ENCODE measurements around the gene SNAPIN.

The SNAPIN gene

DNA sequence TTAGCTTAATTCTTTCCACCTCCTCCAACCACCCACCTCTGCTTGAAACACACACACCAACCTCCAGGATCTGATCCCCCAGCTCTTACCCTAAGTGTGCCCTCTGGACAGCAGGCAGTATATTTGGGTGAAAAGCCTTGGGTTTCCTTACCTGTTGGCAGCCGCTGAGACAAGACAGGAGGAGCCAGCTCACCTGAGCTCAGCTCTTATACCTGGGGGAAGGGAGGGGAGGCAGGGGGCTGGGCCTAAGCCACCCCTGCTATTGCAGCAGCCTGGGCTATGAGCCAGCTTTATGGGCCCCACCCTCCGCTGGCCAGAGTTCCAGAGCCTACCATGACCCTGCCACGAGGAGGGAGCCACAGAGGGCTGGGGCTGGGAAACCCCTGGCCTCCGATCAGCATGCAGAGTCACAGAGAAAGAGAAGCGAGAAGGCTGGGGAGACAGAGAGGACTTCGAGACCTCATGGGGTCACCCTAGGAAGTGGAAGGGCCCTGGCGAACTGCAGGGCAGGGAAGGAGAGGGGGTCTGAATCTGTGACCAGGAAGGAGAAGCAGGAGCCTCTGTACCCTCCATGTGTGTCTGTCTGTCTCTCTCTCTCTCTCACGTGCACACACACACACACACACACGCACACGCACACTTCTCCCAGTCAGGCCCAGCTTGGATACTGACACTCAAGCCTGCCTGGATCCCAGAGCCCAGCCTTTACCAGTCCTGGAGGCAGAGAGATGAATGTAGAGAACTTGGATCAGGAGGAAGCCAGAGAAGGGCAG is 42.2 kb upstream of the SNAPIN start, which contains the start of gene S100A14:
S100A14 (minus strand) TSS at position 182 of the 773 bp plus-strand sequence. CDS start 467 bp downstream, outside the sequence.
- peaks cover 0 to 1% (median 0%) of the 10 kb centered on the region in 5 experiments for H3K9me3 ChIP-seq (ENCODE audit: control extremely low read depth in 1 of 5, control insufficient read depth in 4 of 5, insufficient read depth in 2 of 5, low read depth in 1 of 5, low read length in 4 of 5)
- WGBS (ENCODE audit: insufficient coverage): 100% methylated on average over 7 of the region's 10 CpGs
- peaks cover 0 to 8% (median 2%) of the 10 kb centered on the region in 4 experiments for H3K4me1 ChIP-seq (ENCODE audit: control extremely low read depth in 1 of 4, control insufficient read depth in 4 of 4, insufficient read depth in 4 of 4, low read length in 3 of 4)
- POLR2A ChIA-PET: interaction anchor here (0.6 to 1.3 kb wide), 2 partner anchors 44 to 112 kb away, joined by 3 to 4 read pairs; partner anchors contain the start of gene INTS3
- CTCF ChIA-PET: interaction anchor here (0.6 to 21.2 kb wide), 12 partner anchors 8 to 107 kb away, joined by 3 to 262 read pairs (median 8); partner anchors contain the start of genes CHTOP, S100A1 and S100A13
- H3K27me3 ChIP-seq (replicated peaks in 2 of 5; ENCODE audit: control insufficient read depth in 4 of 5, insufficient read depth in 5 of 5, low read length in 4 of 5): no peaks in the 10 kb centered on the region
- H3K27ac ChIP-seq (ENCODE audit: insufficient read depth in 1 of 2, low read depth in 1 of 2, low read length in 2 of 2, poor library complexity in 1 of 2, severe bottlenecking in 2 of 2): no peak within 1 kb of the TSS
- no peaks in the 10 kb centered on the region for H3K36me3 ChIP-seq (ENCODE audit: control insufficient read depth in 4 of 4, insufficient read depth in 4 of 4, low read length in 3 of 4)
- H3K4me3 ChIP-seq (ENCODE audit: control insufficient read depth in 1 of 7, extremely low read depth in 1 of 7, insufficient read depth in 4 of 7, low read depth in 2 of 7, low read length in 6 of 7): no peak within 1 kb of the TSS
- no peak for DNase-seq

DNA sequence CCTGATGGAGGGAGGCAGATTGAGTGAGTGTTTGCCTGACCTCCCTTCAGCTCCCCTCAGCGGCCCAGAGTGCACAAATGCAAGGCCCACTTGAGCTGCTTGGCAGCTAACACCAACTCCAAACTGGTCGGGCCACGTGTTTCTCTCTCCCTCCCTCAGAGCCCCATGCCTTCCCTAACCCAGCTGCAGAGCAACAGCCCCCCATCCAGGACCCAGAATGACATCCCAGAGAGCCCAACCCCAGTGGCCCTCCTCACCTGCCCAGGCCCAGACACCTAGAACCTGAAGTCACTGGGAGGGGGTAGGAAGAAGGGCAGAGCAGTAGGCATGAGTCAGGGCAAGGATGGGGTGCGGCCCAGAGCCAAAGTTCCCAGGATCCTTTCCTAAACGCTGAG is 41.6 kb upstream of the SNAPIN start:
- H3K4me3 ChIP-seq (ENCODE audit: control insufficient read depth in 1 of 7, extremely low read depth in 1 of 7, insufficient read depth in 4 of 7, low read depth in 2 of 7, low read length in 6 of 7): no peak overlapping the region
- no peak overlapping the region for H3K27ac ChIP-seq (ENCODE audit: insufficient read depth in 1 of 2, low read depth in 1 of 2, low read length in 2 of 2, poor library complexity in 1 of 2, severe bottlenecking in 2 of 2)
- WGBS (ENCODE audit: insufficient coverage): 89% methylated on average over 3 of the region's 5 CpGs
- H3K27me3 ChIP-seq (replicated peaks in 2 of 5; ENCODE audit: control insufficient read depth in 4 of 5, insufficient read depth in 5 of 5, low read length in 4 of 5): no peaks in the 10 kb centered on the region
- peaks cover 0 to 1% (median 0%) of the 10 kb centered on the region in 5 experiments for H3K9me3 ChIP-seq (ENCODE audit: control extremely low read depth in 1 of 5, control insufficient read depth in 4 of 5, insufficient read depth in 2 of 5, low read depth in 1 of 5, low read length in 4 of 5)
- DNase-seq: no peak
- no peaks in the 10 kb centered on the region for H3K36me3 ChIP-seq (ENCODE audit: control insufficient read depth in 4 of 4, insufficient read depth in 4 of 4, low read length in 3 of 4)
- CTCF ChIA-PET: interaction anchor here (1.0 to 21.2 kb wide), 11 partner anchors 9 to 108 kb away, joined by 3 to 262 read pairs (median 22); partner anchors contain the start of genes CHTOP, S100A1 and S100A13
- H3K4me1 ChIP-seq (ENCODE audit: control extremely low read depth in 1 of 4, control insufficient read depth in 4 of 4, insufficient read depth in 4 of 4, low read length in 3 of 4): peaks cover 0 to 4% (median 2%) of the 10 kb centered on the region in 4 experiments
- POLR2A ChIA-PET: no interaction called here

DNA sequence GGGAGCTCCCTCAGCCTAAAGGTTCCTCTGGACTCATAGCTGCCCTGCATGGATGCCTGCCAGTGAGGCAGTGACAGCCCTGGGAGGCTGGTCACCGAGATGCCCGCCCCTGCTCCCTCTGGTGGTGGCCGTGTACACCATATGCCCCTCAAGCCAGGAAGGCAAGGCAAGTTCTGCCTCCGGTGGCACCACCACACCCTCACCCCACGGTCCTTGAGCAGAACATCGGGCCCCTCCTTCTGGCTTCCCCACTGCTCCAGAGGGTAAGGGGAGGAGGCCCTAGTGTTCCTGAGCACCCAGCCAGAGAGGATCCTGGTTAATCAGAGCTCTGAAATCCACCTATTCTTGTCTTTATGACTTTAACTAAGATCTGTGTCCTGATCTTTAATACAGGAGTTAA is 40.8 kb upstream of the SNAPIN start:
- no peaks in the 10 kb centered on the region for H3K27me3 ChIP-seq (replicated peaks in 2 of 5; ENCODE audit: control insufficient read depth in 4 of 5, insufficient read depth in 5 of 5, low read length in 4 of 5)
- DNase-seq: peak in 2 of 3 donors; percentile 61 to 76
- no peak overlapping the region for H3K27ac ChIP-seq (ENCODE audit: insufficient read depth in 1 of 2, low read depth in 1 of 2, low read length in 2 of 2, poor library complexity in 1 of 2, severe bottlenecking in 2 of 2)
- CTCF ChIA-PET: interaction anchor here (1.0 to 21.2 kb wide), 14 partner anchors 10 to 265 kb away, joined by 3 to 262 read pairs (median 6); partner anchors contain the start of genes CHTOP, S100A1 and S100A13
- POLR2A ChIA-PET: interaction anchor here (1.7 kb wide), 1 partner anchor 45 kb away, joined by 6 read pairs; no protein-coding TSS in a partner anchor
- no peak overlapping the region for H3K4me3 ChIP-seq (ENCODE audit: control insufficient read depth in 1 of 7, extremely low read depth in 1 of 7, insufficient read depth in 4 of 7, low read depth in 2 of 7, low read length in 6 of 7)
- H3K4me1 ChIP-seq (ENCODE audit: control extremely low read depth in 1 of 4, control insufficient read depth in 4 of 4, insufficient read depth in 4 of 4, low read length in 3 of 4): peaks cover 0 to 4% (median 2%) of the 10 kb centered on the region in 4 experiments
- H3K9me3 ChIP-seq (ENCODE audit: control extremely low read depth in 1 of 5, control insufficient read depth in 4 of 5, insufficient read depth in 2 of 5, low read depth in 1 of 5, low read length in 4 of 5): peaks cover 0 to 1% (median 0%) of the 10 kb centered on the region in 5 experiments
- no peaks in the 10 kb centered on the region for H3K36me3 ChIP-seq (ENCODE audit: control insufficient read depth in 4 of 4, insufficient read depth in 4 of 4, low read length in 3 of 4)
- WGBS (ENCODE audit: insufficient coverage): 0% methylated on average over 6 of the region's 6 CpGs

DNA sequence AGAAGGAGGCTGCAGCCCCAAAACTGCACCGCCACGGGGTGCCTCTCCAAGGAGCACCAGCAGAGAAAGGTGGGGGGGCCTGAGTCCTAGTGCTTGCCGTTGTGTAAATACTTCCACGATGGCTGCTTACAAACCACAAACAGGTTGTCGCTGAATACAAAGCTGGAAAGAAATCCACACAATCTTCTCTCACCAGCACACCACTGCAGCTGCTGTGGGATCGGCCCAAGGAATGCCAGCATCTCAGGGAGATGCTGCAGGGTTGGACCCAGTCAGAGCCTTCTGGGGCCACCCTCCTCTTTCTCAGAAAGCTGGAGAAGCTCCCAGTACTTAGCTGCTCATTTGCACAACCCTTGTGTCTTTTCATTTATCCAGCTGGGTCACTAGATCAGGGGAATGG is 39.3 kb upstream of the SNAPIN start:
- peaks cover 0 to 1% (median 0%) of the 10 kb centered on the region in 5 experiments for H3K9me3 ChIP-seq (ENCODE audit: control extremely low read depth in 1 of 5, control insufficient read depth in 4 of 5, insufficient read depth in 2 of 5, low read depth in 1 of 5, low read length in 4 of 5)
- DNase-seq: no peak
- H3K27ac ChIP-seq (ENCODE audit: insufficient read depth in 1 of 2, low read depth in 1 of 2, low read length in 2 of 2, poor library complexity in 1 of 2, severe bottlenecking in 2 of 2): no peak overlapping the region
- peaks cover 0 to 4% (median 2%) of the 10 kb centered on the region in 4 experiments for H3K4me1 ChIP-seq (ENCODE audit: control extremely low read depth in 1 of 4, control insufficient read depth in 4 of 4, insufficient read depth in 4 of 4, low read length in 3 of 4)
- 98% methylated on average over 6 of the region's 6 CpGs for WGBS (ENCODE audit: insufficient coverage)
- no peaks in the 10 kb centered on the region for H3K27me3 ChIP-seq (replicated peaks in 2 of 5; ENCODE audit: control insufficient read depth in 4 of 5, insufficient read depth in 5 of 5, low read length in 4 of 5)
- ChIA-PET POLR2A (interaction anchor here (0.8 to 1.0 kb wide), 2 partner anchors 15 to 27 kb away, joined by 4 read pairs; partner anchors contain the start of gene CHTOP), CTCF (interaction anchor here (0.9 to 21.2 kb wide), 11 partner anchors 9 to 266 kb away, joined by 3 to 262 read pairs (median 22); partner anchors contain the start of genes S100A1 and S100A13)
- H3K36me3 ChIP-seq (ENCODE audit: control insufficient read depth in 4 of 4, insufficient read depth in 4 of 4, low read length in 3 of 4): no peaks in the 10 kb centered on the region
- no peak overlapping the region for H3K4me3 ChIP-seq (ENCODE audit: control insufficient read depth in 1 of 7, extremely low read depth in 1 of 7, insufficient read depth in 4 of 7, low read depth in 2 of 7, low read length in 6 of 7)

DNA sequence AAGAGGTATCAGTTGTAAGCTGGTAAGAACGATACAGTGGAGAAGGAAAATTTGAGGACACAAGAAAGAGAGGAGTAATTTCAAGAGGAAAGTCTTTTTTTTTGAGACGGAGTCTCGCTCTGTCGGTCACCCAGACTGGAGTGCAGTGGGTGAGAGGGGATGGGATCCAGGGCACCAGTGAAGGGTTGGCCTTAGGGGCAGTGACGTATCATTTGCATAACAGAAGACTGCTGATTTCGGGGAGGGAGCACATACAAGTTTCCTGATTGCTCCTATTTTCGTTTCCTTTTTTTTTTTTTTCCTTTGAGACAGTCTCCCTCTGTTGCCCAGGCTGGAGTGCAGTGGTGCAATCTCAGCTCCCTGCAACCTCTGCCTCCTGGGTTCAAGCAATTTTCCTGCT is 35.4 kb upstream of the SNAPIN start:
- peaks cover 0 to 9% (median 3%) of the 10 kb centered on the region in 4 experiments for H3K4me1 ChIP-seq (ENCODE audit: control extremely low read depth in 1 of 4, control insufficient read depth in 4 of 4, insufficient read depth in 4 of 4, low read length in 3 of 4)

DNA sequence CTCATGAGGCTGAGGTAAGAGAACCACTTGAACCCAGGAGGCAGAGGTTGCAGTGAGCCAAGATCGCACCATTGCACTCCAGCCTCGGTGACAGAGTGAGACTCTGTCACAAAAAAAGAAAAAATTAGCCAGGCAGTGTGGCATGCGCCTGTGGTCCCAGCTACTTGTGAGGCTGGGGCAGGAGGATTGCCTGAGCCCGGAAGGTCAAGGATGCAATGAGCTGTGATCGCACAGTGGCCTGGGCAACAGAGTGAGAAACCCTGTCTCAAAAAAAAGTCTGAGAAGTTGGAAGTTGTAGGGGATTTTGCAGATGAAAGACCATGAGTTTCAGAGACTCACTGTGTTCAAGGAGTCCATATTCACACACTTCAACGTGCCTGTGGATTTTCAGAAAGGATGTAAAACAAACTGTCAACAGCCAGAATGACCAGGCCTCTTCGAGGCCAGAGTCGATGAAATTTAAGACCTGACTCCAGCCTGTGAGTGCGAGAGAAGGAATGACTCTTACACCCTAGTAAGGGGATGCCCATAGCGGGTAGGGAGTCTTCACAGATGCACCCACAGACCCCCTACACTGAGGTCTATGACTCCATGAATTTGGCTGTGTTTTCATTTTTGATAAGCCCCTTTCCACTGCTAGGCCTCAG is 33.4 kb upstream of the SNAPIN start:
- no peaks in the 10 kb centered on the region for H3K9me3 ChIP-seq (ENCODE audit: control extremely low read depth in 1 of 5, control insufficient read depth in 4 of 5, insufficient read depth in 2 of 5, low read depth in 1 of 5, low read length in 4 of 5)
- H3K36me3 ChIP-seq (ENCODE audit: control insufficient read depth in 4 of 4, insufficient read depth in 4 of 4, low read length in 3 of 4): no peaks in the 10 kb centered on the region
- peaks cover 0 to 19% (median 11%) of the 10 kb centered on the region in 4 experiments for H3K4me1 ChIP-seq (ENCODE audit: control extremely low read depth in 1 of 4, control insufficient read depth in 4 of 4, insufficient read depth in 4 of 4, low read length in 3 of 4)
- WGBS (ENCODE audit: insufficient coverage): 99% methylated on average over 9 of the region's 10 CpGs
- H3K4me3 ChIP-seq (ENCODE audit: control insufficient read depth in 1 of 7, extremely low read depth in 1 of 7, insufficient read depth in 4 of 7, low read depth in 2 of 7, low read length in 6 of 7): no peak overlapping the region
- peaks cover 0 to 2% (median 0%) of the 10 kb centered on the region in 5 experiments for H3K27me3 ChIP-seq (replicated peaks in 2 of 5; ENCODE audit: control insufficient read depth in 4 of 5, insufficient read depth in 5 of 5, low read length in 4 of 5)
- CTCF ChIA-PET: interaction anchor here (1.7 to 21.2 kb wide), 5 partner anchors 9 to 92 kb away, joined by 7 to 262 read pairs (median 13); partner anchors contain the start of genes CHTOP, S100A14 and S100A16
- DNase-seq: no peak
- H3K27ac ChIP-seq (ENCODE audit: insufficient read depth in 1 of 2, low read depth in 1 of 2, low read length in 2 of 2, poor library complexity in 1 of 2, severe bottlenecking in 2 of 2): no peak overlapping the region
- POLR2A ChIA-PET: interaction anchor here (0.6 kb wide), 1 partner anchor 241 kb away, joined by 6 read pairs; no protein-coding TSS in a partner anchor

More for the DNA sequence above, 35.4 kb upstream of the SNAPIN start:
- Histone ChIP-seq H3K27me3 (replicated peaks in 2 of 5; ENCODE audit: control insufficient read depth in 4 of 5, insufficient read depth in 5 of 5, low read length in 4 of 5) (peaks cover 0 to 2% (median 0%) of the 10 kb centered on the region in 5 experiments), H3K4me3 (ENCODE audit: control insufficient read depth in 1 of 7, extremely low read depth in 1 of 7, insufficient read depth in 4 of 7, low read depth in 2 of 7, low read length in 6 of 7) (no peak overlapping the region), H3K27ac (ENCODE audit: insufficient read depth in 1 of 2, low read depth in 1 of 2, low read length in 2 of 2, poor library complexity in 1 of 2, severe bottlenecking in 2 of 2) (no peak overlapping the region), H3K36me3 (ENCODE audit: control insufficient read depth in 4 of 4, insufficient read depth in 4 of 4, low read length in 3 of 4) (no peaks in the 10 kb centered on the region), H3K9me3 (ENCODE audit: control extremely low read depth in 1 of 5, control insufficient read depth in 4 of 5, insufficient read depth in 2 of 5, low read depth in 1 of 5, low read length in 4 of 5) (peaks cover 0 to 1% (median 0%) of the 10 kb centered on the region in 5 experiments)
- ChIA-PET POLR2A (interaction anchor here (0.9 kb wide), 1 partner anchor 11 kb away, joined by 6 read pairs; the partner anchor contains the start of gene CHTOP), CTCF (interaction anchor here (0.6 to 21.2 kb wide), 3 partner anchors 52 to 135 kb away, joined by 3 to 262 read pairs (median 4); no protein-coding TSS in a partner anchor)
- DNase-seq: no peak
- WGBS (ENCODE audit: insufficient coverage): 94% methylated on average over 7 of the region's 7 CpGs
